Endothelial cell of coronary artery (primary cell): ENCODE results near the gene UROC1. TPM values are rescaled to one million over a fixed set of nuclear protein-coding genes. Genes with fewer than 3 reads are reported as not detected.

Experiments
- total RNA-seq: library from RNA; depleted of rRNA; stranded (reverse); fragments of >200 nt; gene quantifications from 2 replicates; pipeline ENCODE4 v1.2.3, GENCODE V29; 2014

The UROC1 gene
- total RNA-seq = not detected in 2 replicates

DNA sequence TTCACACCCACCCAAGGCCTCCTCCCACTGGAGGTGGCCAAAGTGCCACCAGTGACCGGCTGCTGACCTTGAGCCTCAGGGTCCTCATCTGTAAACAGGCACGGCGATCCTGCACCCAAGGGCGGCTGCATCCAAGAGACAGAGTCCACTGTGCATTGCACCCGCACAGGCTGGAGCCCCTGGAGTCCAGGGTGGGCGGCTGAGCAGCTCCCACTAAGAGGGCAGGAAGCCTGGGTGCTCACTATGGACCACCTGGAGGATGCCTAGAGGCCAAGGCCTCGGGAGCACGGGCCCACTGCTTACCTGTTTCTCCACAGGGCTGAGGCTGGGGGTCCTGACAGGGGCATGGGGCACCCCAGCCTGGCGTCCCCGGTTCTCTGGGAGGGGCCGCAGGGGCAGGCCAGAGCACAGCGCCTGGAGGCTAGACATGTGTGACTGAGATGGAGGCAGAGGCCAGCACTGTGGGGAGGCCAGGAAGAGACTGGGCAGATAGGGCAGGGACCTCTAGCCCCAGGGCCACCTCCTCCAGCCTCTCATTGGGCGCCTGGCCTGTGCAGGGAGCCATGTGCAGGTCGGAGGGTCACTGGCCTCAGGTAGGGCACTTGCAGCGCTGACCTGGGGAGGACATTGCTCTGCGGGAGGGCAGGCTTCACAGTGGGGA is at the start of gene UROC1:
TSS of gene UROC1 (minus strand) at position 483 of the 661 bp plus-strand sequence. CDS start at position 429, 54 bp downstream.

DNA sequence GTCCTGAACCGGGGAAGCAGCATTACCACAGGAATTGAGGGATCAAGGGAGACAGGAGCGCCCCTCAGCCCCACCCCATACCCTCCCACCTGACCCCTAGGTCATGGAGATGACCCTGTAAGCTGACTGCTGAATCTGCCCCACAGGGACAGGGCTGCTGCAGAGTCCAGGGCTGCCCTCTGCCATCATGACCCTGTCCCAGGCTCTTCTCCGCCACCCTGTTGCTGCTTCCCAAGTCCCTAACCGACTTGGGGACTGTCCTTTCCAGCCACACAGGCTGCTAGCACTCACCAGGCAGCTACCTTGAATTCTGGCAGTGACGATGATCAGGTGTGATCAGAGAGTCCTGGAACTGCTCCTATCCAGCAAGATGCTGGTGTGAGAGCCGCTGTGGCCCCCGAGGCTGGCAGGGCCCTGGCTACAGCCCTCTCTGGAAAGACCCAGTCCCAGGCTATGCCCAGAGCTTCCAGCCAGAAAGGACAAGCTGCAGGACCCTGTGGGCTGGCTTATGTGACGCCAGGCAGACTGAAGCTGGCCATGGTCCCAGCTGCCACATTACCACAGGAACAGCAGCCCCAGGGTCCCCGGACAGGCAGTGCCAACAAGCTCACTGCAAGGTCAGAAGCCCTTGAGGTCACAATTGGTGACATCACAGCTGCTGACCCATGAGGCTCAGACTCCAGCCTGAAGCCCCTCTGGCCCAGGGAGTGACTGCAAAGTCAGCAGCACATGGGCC is 40.9 kb upstream of the UROC1 start, which contains the start of gene C3orf22:
TSS of gene C3orf22 (minus strand) at position 597 of the 736 bp plus-strand sequence. CDS start 5,542 bp downstream, outside the sequence.

GRCh38 chr3:126523745-126524428 is 6.3 kb upstream of the UROC1 start, which contains the start of gene CHST13:
TSS of gene CHST13 (plus strand) at chr3:126524155. CDS start at chr3:126524333, 178 bp downstream.

GRCh38 chr3:126475413-126476114 is 42.0 kb downstream of the UROC1 start, which contains the start of gene ZXDC:
TSS of gene ZXDC (minus strand) at chr3:126475891. CDS start at chr3:126475865, 26 bp downstream.

Other genes with a start within 250 kb of the UROC1 start
- 0.63 and 0.75 TPM in 2 replicates for gene KLF15, start 160.4 kb downstream of the UROC1 start, total RNA-seq
- not detected in 2 replicates for gene CFAP100, start 122.9 kb downstream of the UROC1 start, total RNA-seq
- gene ZXDC, start 41.9 kb downstream of the UROC1 start, total RNA-seq = 14.6 and 18.7 TPM in 2 replicates
- gene CHST13, start 6.4 kb upstream of the UROC1 start, total RNA-seq = not detected in 2 replicates
- not detected in 2 replicates for gene C3orf22, start 41.2 kb upstream of the UROC1 start, total RNA-seq
- gene TXNRD3, start 137.4 kb upstream of the UROC1 start, total RNA-seq = 6.0 and 8.7 TPM in 2 replicates
- 12.3 and 15.8 TPM in 2 replicates for gene CHCHD6, start 186.5 kb upstream of the UROC1 start, total RNA-seq